ENCODE results near the gene SDK2. TPM values are rescaled to one million over a fixed set of nuclear protein-coding genes. Genes with fewer than 3 reads are reported as not detected.

Gene SDK2
- total and polyA plus RNA-seq, 2 experiments from 2014 or later = 0.74 to 5.1 TPM

DNA sequence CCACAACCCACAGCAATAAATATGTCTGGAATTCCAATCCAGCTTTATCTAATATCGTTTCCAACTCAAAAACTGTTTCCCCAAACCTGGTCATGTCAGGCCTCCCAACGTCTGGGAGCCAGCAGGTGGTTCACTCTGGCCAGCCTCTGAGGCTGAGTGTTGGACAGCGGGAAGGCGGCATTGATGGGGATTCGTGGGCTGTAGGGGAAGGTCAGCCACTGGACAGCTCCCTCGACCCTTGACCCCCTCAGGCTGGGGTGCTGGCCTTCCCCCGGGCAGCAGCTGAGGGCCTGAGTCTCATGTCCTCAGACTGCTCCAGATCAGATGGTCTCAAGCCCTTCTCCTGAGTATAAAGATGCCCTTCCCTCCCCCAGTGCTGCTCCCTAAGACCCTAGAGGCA is 50.2 kb downstream of the SDK2 start:
- no peaks in the 10 kb centered on the region for H3K9me3 Mint-ChIP-seq
- Histone ChIP-seq H2AFZ (no peak overlapping the region), H3K27ac (ENCODE audit: low read depth) (no peak overlapping the region), H3K36me3 (ENCODE audit: insufficient read depth) (no peaks in the 10 kb centered on the region), H3K4me1 (ENCODE audit: insufficient read depth) (no peaks in the 10 kb centered on the region), H3F3A (replicated peaks; ENCODE audit: low read depth) (no peaks in the 10 kb centered on the region), H3K4me2 (no peak overlapping the region), H3K9me2 (ENCODE audit: insufficient read depth) (no peaks in the 10 kb centered on the region), H3K4me3 (no peak overlapping the region), H4K20me1 (replicated peaks; ENCODE audit: insufficient read depth) (no peaks in the 10 kb centered on the region), H3K79me2 (replicated peaks; ENCODE audit: insufficient read depth) (no peaks in the 10 kb centered on the region), H3K27me3 (ENCODE audit: insufficient read depth) (no peaks in the 10 kb centered on the region)
- H3K27me3 Mint-ChIP-seq (ENCODE audit: insufficient read depth, low read depth, poor library complexity) = peaks cover 3% of the 10 kb centered on the region
- H3K36me3 Mint-ChIP-seq (ENCODE audit: low read depth) = no peaks in the 10 kb centered on the region
- no peak for ATAC-seq
- no peak overlapping the region for H3K4me3 Mint-ChIP-seq
- no peak overlapping the region for H3K27ac Mint-ChIP-seq
- DNase-seq (ENCODE audit: low spot score) = no peak
- peaks cover 15% of the 10 kb centered on the region for H3K4me1 Mint-ChIP-seq
- TF ChIP-seq ZNF114 (CRISPR knock-in tag; IDR thresholded peaks at IDR 0.05) (no peak), ZNF331 (CRISPR knock-in tag; IDR thresholded peaks at IDR 0.05; ENCODE audit: low read depth) (no peak), POLR2AphosphoS5 (IDR thresholded peaks at IDR 0.05; ENCODE audit: low read depth) (no peak), CREB1 (CRISPR knock-in tag; IDR thresholded peaks at IDR 0.05; ENCODE audit: low read depth) (no peak), JUNB (IDR thresholded peaks at IDR 0.05; ENCODE audit: unreplicated experiment) (no peak)
- TF ChIP-seq, protein P1, sequence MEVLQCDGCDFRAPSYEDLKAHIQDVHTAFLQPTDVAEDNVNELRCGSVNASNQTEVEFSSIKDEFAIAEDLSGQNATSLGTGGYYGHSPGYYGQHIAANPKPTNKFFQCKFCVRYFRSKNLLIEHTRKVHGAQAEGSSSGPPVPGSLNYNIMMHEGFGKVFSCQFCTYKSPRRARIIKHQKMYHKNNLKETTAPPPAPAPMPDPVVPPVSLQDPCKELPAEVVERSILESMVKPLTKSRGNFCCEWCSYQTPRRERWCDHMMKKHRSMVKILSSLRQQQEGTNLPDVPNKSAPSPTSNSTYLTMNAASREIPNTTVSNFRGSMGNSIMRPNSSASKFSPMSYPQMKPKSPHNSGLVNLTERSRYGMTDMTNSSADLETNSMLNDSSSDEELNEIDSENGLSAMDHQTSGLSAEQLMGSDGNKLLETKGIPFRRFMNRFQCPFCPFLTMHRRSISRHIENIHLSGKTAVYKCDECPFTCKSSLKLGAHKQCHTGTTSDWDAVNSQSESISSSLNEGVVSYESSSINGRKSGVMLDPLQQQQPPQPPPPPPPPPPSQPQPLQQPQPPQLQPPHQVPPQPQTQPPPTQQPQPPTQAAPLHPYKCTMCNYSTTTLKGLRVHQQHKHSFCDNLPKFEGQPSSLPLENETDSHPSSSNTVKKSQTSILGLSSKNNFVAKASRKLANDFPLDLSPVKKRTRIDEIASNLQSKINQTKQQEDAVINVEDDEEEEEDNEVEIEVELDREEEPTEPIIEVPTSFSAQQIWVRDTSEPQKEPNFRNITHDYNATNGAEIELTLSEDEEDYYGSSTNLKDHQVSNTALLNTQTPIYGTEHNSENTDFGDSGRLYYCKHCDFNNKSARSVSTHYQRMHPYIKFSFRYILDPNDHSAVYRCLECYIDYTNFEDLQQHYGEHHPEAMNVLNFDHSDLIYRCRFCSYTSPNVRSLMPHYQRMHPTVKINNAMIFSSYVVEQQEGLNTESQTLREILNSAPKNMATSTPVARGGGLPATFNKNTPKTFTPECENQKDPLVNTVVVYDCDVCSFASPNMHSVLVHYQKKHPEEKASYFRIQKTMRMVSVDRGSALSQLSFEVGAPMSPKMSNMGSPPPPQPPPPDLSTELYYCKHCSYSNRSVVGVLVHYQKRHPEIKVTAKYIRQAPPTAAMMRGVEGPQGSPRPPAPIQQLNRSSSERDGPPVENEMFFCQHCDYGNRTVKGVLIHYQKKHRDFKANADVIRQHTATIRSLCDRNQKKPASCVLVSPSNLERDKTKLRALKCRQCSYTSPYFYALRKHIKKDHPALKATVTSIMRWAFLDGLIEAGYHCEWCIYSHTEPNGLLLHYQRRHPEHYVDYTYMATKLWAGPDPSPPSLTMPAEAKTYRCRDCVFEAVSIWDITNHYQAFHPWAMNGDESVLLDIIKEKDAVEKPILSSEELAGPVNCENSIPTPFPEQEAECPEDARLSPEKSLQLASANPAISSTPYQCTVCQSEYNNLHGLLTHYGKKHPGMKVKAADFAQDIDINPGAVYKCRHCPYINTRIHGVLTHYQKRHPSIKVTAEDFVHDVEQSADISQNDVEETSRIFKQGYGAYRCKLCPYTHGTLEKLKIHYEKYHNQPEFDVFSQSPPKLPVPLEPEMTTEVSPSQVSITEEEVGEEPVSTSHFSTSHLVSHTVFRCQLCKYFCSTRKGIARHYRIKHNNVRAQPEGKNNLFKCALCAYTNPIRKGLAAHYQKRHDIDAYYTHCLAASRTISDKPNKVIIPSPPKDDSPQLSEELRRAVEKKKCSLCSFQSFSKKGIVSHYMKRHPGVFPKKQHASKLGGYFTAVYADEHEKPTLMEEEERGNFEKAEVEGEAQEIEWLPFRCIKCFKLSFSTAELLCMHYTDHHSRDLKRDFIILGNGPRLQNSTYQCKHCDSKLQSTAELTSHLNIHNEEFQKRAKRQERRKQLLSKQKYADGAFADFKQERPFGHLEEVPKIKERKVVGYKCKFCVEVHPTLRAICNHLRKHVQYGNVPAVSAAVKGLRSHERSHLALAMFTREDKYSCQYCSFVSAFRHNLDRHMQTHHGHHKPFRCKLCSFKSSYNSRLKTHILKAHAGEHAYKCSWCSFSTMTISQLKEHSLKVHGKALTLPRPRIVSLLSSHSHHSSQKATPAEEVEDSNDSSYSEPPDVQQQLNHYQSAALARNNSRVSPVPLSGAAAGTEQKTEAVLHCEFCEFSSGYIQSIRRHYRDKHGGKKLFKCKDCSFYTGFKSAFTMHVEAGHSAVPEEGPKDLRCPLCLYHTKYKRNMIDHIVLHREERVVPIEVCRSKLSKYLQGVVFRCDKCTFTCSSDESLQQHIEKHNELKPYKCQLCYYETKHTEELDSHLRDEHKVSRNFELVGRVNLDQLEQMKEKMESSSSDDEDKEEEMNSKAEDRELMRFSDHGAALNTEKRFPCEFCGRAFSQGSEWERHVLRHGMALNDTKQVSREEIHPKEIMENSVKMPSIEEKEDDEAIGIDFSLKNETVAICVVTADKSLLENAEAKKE (CRISPR knock-in tag; IDR thresholded peaks at IDR 0.05) = no peak
- TF ChIP-seq, protein P2, sequence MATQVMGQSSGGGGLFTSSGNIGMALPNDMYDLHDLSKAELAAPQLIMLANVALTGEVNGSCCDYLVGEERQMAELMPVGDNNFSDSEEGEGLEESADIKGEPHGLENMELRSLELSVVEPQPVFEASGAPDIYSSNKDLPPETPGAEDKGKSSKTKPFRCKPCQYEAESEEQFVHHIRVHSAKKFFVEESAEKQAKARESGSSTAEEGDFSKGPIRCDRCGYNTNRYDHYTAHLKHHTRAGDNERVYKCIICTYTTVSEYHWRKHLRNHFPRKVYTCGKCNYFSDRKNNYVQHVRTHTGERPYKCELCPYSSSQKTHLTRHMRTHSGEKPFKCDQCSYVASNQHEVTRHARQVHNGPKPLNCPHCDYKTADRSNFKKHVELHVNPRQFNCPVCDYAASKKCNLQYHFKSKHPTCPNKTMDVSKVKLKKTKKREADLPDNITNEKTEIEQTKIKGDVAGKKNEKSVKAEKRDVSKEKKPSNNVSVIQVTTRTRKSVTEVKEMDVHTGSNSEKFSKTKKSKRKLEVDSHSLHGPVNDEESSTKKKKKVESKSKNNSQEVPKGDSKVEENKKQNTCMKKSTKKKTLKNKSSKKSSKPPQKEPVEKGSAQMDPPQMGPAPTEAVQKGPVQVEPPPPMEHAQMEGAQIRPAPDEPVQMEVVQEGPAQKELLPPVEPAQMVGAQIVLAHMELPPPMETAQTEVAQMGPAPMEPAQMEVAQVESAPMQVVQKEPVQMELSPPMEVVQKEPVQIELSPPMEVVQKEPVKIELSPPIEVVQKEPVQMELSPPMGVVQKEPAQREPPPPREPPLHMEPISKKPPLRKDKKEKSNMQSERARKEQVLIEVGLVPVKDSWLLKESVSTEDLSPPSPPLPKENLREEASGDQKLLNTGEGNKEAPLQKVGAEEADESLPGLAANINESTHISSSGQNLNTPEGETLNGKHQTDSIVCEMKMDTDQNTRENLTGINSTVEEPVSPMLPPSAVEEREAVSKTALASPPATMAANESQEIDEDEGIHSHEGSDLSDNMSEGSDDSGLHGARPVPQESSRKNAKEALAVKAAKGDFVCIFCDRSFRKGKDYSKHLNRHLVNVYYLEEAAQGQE (IDR thresholded peaks at IDR 0.05; ENCODE audit: unreplicated experiment) = peak; percentile 68
